Epidermal melanocyte (primary cell): ENCODE data around the gene DPYSL4.
"Not testable (repeated sequence)": the region's sequence is repeated elsewhere in the genome, so short reads cannot be mapped to it uniquely, and the experiment has no call there.

Experiments used
- DNase-seq: peaks from one replicate; pipeline ENCODE4 v3.0.0; 2011; ENCODE audit warnings: low spot score; ENCODE audit not compliant: insufficient read length

DPYSL4 gene

DNA sequence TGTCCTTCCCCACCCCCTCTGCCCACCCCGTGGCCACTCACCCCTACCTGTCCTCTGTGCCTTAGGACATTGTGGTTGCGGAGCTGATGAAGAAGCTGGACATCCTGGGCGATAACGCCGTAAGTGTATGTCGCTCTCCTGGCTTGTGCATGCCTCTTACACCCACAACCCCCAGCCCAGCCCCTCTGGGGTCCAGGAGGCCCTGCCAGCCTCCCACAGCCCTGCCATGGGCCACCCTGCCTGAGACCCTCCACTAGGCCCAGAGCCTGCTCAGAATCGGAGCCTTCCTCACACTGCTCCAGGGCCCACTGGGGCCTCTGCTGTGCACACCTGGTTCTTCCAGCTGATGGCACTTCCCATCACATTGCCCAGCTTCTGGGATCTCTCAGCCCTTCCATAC is 36.8 kb upstream of the DPYSL4 start:
- DNase-seq, result no peak

DNA sequence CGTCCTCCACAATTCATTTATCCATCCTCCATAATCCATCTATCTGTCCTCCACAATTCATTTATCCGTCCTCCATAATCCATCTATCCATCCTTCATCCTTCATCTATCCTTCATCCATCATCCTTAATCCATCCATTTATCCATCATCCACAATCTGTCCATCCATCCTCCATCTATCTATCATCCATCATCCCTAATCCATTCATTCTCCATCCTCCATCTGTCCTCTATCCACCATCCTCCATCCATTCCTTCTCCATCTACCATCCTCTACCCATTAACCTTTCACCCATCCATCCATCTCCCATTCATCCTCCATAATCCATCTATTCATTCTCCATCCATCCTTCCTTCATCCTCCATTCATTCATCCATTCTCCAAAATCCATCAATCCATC is 36.0 kb upstream of the DPYSL4 start:
- no peak for DNase-seq

DNA sequence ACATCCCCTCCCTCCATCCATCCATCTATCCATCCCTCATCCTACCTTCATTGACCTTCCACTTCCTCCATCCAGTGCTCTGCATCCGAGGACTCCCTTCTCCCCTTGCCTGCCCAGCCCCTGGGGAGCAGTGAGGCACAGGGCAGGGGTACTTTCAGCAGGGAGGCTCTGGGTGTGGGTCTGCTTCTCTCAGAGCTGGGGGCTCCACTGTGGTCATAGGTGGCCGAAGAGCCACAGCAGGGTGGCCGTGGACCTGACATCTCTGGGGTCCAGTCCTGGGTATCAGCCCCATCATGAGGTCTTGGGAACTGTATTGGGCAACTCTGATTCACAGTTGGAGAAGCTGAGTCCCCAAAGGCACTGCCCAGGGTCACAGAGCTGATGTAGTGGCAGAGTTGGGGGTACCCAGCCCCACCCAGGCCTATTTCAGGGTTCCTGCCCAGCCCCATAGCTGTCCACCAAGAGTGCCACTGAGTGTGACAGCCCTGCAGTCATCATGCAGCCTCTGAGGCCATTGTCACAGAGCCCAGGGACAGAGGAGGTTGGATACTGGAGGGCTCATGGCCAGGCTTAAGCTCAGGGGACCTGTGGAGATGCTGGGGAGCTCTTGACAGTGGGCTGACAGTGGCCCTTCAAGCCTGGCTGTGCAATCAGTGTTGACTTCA is 35.3 kb upstream of the DPYSL4 start:
- no peak for DNase-seq

DNA sequence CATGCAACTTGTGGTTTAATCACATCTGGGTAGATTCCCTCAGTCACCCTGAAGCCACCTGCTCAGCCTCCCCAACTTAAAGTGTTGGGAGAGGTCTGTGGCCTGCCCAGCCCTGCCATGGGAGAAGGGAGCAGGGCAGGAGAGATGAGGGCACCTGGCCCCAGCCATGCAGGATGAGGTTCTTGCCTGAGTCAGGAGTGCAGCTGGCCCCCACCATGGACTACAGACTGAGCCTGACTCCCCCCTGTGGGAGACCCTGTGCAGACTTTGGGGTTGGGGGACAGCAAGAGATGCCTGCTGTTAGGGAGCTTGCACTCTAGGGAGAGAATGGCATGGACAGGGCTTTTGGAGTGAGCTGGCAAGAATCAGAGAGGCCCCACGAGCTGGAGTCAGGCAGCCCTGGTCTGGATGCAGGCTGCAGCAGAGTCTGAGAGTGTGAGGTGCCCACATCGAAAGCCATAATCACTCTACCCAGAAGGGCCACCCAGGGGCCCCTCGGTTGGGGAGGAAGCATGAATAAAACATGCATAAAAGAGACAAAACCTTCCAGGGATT is 34.7 kb upstream of the DPYSL4 start:
- no peak for DNase-seq

DNA sequence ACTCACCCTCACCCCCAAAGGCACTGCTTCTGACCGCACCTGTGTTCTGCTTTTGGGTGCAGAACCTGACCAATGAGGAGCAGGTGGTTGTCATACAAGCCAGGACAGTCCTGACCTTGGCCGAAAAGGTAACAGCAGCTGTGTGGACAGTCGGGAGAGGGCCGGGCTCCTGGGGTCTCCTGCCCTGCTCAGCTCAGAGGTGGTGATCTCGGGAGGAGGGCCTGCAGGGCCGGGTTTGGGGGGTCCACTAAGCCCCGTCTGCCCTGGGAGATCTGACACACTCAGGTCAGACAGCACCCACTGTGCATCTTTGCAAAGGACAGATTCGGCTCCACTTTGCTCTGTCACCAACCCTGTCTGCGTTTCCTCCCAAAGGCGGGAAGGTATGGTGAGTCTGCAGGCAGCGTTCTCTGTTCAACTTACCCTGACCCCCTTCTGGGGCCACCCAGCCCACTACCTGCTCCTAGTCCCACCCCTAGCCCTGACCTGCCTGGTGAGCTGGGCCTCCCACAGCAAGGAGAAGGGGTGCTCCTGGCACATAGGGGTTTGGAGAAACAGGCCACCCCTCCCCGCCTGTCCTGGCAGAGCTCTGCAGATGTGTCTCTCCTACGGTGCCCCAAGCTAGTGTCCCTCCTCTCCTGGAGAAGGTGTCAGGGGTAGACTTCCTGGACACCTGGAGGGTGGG is 33.7 kb upstream of the DPYSL4 start:
- no peak for DNase-seq

DNA sequence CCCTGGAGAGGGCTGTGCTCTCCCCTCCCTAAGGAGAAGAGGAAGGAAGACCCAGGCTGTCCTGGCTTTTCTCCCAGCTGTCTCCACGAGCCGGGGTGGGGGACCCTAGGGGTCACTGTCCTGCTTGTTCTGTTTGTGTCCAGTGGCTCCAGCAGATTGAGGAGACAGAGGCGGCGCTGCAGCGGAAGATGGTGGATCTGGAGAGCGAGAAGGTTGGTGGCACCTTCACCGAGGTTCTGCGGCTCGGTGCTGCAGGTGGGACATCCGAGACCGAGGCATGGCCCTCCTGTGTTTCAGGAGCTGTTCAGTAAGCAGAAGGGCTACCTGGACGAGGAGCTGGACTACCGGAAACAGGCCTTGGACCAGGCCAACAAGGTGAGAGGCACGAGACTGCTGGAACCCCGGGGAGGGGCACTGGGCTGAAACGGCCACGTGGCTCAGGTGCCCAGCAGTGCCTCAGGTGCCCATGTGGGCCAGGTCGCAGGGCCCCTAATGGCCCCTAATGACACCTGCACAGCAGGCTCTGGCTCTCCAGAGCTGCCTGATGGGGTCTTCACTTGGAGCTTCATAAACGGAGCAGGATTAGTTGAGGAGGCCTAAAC is 33.0 kb upstream of the DPYSL4 start:
- DNase-seq, result no peak

DNA sequence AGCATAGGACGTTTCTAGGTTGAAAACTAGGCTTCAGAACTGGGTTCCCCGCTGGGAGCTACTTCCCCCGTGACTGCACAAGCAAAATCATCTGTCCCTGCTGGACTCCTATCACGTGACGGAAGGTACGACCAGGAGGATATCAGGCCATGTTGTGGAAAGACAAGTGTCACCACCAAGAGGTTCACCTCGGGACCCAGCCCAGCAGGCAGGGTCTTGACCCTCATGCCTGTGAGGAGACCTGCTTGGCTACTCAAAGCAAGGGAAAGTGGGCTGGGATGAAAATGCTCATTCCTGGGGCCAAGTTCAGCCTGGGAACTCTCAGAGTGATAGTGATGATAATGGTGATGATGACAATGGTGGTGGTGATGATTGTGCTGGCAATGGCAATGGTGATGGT is 32.3 kb upstream of the DPYSL4 start:
- DNase-seq, result no peak

DNA sequence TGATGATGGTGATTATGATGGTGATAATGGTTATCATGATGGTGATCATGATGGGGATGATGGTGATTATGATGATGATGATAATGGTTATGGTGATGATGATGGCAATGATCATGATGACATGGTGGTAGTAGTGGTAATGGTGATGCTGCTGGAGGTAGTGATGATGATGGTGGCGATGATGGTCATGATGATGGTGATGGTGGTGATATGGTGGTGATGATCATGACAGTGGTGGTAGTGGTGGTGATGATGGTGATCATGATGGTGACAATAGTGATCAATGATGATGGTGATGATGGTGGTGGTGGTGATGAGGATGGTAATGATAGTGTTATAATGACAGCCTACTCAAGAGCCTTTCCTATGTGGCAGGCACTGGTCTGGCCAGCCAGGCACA is 31.8 kb upstream of the DPYSL4 start:
- DNase-seq, result no peak

DNA sequence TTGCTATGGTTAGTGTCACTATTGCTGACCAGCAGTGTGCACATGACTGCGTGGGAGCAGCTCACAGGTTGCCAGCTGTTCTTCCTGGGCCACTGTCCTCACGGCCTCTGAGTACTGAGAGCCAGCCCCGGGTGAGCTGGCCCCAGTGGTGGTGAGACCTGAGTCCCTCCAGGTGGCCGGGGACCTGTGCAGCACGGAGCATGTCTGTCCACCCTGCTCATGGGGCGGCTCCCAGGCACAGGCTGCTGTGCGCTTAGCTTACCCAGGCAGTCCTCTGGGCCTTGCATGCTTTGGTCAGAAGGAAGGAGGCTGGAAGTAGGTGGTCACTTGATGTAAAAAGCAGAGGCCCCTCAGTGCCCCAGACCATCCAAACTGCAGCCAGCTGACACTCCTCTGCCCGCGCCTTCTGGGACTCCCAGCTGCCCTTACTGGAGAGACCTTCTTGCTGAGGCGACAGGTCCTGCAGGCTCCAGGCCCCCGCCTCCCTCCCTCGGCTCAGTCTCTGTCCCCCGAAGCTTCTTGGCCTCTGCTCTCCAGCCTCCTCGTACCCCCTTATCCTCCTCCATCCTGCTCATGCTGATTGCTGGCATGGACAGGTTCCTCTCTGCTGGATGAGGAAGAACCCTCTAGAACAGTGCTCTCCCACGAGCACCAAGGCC is 30.9 kb upstream of the DPYSL4 start:
- no peak for DNase-seq

DNA sequence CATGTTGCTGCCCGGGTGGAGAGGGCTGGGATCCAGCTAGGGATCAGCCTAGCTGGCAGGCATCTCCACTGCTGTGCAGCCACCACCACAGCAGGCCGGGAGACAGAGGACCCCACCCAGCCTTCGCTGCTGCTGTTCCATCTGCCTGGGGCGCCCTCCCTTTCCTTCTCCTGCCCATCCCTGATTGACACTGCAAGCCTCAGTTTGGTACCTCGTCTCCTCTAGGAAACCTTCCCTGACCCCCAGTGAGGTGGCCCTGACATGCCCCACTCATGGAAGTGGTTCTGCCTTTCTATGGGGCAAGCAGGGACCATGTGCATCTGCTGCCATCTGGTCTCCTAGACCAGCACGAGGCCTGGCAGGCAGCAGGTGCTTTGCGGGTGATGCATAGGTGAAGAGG is 30.4 kb upstream of the DPYSL4 start:
- no peak for DNase-seq

DNA sequence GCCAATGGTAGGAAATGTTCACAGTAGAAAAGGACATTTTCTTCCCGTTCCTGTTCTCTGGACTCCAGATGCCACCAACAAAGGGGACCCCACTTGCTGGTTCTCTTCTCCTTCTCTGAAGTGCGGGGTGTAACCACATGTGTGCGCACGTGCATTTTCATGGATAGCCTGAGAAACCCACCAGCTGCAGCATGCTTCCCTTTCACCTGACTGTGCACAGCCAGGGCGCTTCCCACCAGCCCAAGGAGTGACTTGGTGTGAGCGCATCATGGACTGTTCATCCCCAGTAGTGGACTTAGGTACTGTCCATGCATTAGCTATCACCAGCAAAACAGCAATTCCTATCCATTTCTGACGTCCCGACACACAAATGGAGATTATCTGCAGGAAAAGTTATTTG is 29.6 kb upstream of the DPYSL4 start:
- no peak for DNase-seq

DNA sequence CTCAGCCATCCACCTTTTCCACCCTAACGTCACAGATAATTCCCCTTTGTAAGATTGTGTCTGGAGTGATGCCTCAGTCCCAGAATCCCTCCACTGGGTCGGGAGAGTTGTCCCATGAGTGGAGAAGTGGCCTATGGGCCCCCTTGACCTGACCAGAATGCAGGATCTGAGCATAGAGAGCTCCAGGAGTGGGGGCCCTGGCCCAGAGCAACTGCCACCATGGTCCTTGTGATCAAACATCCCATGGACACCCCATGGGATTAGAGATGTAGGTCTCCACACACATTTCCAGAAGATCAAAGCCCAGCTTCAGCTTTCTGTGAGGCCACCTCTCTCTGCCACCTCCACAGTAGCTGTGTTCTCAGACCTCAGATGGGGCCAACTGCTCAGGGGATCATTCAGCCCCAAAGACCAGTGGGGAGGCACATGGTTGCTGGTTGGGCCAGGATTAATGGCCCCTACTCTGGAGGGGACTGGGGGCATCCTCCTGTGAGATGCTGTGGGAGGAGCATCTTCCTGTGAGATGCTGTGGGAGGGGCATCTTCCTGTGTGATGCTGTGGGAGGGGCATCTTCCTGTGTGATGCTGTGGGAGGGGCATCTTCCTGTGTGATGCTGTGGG is 28.5 kb upstream of the DPYSL4 start:
- DNase-seq, result no peak

DNA sequence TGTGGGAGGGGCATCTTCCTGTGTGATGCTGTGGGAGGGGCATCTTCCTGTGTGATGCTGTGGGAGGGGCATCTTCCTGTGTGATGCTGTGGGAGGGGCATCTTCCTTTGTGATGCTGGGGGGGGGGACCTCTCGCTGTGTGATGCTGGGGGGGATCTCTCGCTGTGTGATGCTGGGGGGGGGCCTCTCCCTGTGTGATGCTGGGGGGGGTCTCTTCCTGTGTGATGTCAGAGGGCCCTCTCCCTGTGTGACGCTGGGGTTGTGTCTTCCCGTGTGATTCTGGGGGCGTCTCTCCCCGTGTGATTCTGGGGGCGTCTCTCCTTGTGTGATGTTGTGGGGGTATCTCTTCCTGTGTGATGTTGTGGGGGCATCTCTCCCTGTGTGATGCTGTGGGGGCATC is 27.9 kb upstream of the DPYSL4 start:
- DNase-seq, result no peak

DNA sequence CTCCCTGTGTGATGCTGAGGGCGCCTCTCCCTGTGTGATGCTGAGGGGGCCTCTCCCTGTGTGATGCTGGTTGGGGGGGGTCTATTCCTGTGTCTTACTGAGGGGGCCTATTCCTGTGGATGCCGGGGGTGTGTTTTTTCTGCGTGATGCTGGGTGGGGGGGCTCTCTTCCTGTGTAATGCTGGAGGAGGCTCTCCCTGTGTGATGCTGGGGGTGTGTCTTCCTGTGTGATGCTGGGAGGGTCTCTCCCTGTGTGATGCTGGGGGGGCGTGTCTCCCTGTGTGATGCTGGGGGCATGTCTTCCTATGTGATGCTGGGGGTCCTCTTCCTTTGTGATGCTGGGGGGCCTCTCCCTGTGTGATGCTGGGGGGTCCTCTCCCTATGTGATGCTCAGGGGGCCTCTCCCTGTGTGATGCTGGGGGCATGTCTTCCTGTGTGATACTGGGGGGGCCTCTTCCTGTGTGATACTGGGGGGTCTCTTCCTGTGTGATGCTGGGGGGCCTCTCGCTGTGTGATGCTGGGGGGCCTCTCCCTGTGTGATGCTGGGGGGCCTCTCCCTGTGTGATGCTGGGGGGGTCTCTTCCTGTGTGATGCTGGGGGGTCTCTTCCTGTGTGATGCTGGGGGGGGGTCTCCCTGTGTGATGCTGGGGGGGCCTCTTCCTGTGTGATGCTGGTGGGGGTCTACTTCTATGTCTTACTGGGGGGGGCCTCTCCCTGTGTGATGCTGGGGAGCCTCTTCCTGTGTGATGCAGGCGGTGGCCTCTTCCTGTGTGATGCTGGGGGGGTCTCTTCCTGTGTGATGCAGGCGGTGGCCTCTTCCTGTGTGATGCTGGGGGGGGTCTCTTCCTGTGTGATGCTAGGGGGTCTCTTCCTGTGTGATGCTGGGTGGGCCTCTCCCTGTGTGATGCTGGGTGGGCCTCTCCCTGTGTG is 27.2 kb upstream of the DPYSL4 start:
- not testable (repeated sequence) for DNase-seq

DNA sequence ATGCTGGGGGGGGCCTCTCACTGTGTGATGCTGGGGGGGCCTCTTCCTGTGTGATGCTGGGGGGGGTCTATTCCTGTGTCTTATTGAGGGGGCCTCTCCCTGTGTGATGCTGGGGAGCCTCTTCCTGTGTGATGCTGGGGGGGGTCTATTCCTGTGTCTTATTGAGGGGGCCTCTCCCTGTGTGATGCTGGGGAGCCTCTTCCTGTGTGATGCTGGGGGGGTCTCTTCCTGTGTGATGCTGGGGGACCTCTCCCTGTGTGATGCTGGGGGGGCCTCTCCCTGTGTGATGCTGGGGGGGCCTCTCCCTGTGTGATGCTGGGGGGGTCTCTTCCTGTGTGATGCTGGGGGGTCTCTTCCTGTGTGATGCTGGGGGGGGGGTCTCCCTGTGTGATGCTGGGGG is 26.5 kb upstream of the DPYSL4 start:
- DNase-seq, result not testable (repeated sequence)

DNA sequence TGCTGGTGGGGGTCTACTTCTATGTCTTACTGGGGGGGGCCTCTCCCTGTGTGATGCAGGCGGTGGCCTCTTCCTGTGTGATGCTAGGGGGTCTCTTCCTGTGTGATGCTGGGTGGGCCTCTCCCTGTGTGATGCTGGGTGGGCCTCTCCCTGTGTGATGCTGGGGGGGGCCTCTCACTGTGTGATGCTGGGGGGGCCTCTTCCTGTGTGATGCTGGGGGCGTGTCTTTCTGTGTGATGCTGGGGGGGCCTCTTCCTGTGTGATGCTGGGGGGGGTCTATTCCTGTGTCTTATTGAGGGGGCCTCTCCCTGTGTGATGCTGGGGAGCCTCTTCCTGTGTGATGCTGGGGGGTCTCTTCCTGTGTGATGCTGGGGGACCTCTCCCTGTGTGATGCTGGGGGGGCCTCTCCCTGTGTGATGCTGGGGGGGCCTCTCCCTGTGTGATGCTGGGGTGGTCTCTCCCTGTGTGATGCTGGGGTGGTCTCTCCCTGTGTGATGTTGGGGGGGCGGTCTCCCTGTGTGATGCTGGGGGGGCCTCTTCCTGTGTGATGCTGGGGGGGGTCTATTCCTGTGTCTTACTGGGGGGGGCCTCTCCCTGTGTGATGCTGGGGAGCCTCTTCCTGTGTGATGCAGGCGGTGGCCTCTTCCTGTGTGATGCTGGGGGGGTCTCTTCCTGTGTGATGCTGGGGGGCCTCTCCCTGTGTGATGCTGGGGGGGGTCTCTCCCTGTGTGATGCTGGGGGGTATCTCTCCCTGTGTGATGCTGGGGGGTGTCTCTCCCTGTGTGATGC is 25.7 kb upstream of the DPYSL4 start:
- DNase-seq, result not testable (repeated sequence)

DNA sequence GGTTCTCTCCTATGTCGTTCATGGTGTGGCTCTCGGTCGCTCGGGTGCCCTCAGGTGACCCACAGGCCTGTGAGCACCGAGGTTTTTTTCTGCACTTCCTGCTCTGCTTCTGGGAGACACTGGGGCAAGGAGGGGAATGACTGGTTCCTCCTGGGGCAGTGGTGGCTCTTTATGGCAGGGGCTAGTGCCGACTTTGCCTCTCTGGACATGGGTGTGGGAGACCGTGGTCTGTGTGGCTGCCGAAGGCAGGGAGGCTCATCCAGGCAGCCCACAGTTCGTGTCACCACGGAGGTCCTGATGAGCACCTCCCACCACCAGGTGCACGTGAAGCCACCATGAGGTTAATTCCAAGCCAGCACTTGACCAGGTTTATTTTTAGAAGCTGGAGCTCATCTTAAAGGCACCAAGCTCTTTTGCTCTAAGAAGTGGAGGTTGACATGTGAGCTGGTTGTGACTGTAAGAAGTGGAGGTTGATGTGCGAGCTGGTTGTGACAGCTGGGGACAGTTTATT is 24.7 kb upstream of the DPYSL4 start:
- DNase-seq, result no peak

DNA sequence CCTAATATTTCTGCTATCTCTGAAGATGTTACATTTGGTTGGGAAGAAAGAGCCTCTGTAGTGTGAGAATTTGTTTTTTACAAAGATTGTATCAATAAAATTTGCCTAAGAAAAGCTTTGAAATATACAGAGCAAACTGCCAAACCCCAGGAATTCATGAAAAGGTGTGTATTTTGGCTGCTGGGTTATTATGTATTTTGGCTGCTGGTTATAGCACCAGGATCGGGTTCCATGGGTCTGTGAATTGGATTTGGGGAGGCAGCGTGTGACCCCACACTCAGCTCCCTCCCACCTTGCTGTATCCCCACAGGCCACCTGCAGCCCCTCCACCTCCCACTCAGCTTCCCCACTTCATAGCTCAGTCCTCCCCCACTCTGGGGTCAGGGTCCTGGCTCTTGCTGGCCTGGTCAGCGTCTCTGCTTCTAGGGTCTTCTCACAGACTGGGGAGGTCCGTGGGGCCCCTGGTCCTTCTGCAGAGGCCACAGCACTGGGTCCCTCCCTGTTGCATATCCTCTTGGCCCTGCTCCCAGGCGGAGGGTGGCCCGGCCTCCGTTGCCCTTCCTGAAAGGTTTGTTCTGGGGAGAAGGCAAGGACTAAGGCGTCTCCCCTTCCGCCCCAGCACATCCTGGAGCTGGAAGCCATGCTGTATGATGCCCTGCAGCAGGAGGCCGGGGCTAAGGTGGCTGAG is 24.0 kb upstream of the DPYSL4 start:
- no peak for DNase-seq

DNA sequence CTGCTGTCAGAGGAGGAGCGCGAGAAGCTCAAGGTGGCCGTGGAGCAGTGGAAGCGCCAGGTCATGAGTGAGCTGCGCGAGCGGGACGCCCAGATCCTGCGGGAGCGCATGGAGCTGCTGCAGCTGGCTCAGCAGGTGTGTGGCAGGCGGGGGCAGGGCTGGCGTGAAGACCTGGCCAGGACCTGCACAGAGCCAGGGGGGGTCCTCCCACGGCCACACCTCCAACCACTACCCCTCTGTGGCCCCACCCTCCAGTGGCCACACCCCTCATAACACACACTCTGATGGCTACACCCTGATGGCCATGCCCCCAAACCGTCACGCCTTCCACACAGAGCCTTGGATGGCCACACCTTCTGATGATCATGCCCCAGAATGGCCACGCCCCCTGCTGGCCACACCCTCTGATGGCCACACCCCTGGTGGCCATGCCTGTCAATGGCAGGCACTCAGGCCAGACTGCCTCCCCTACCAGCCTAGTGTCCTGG is 23.4 kb upstream of the DPYSL4 start:
- no peak for DNase-seq
